ENCODE measurements around the gene LTK. TPM values are rescaled to one million over a fixed set of nuclear protein-coding genes. Genes with fewer than 3 reads are reported as not detected.
A peak's percentile ranks its signal among the peaks of the same experiment; 100 is the strongest.

The LTK gene
- total and polyA plus RNA-seq, 12 donors: 0.12 to 2.3 (median 0.66) TPM

- Histone ChIP-seq H3K27me3 (no peaks in the 10 kb centered on the region), H3K27ac (peak within 1 kb of the TSS; percentile 38 to 91 (median 84)), H3K4me3 (peak within 1 kb of the TSS in 2 of 4 donors; percentile 47 to 84), H3K36me3 (replicated peaks in 1 of 2) (no peaks in the 10 kb centered on the region), H3K4me1 (replicated peaks in 1 of 2) (peaks cover 18 to 31% of the 10 kb centered on the region in 2 donors), H3K9me3 (replicated peaks in 1 of 3) (no peaks in the 10 kb centered on the region)
- TF ChIP-seq CTCF (IDR thresholded peaks at IDR 0.05) (no peak), POLR2A (IDR thresholded peaks at IDR 0.05) (peak in 1 of 2 donors; percentile 56)
- WGBS, 4 donors: 0 to 1% (median 0%) methylated on average over 4 to 60 of the region's 60 CpGs
- intact Hi-C loops (cut with DNase I): no loop called here
- DNase-seq: peak; percentile 87 to 94 (median 92)
Measured at GRCh38 chr15:41493205-41493901, 20.3 kb downstream of the LTK start, which contains the start of gene ITPKA. Gene ITPKA, plus strand, starts transcription at chr15:41493874. Its CDS starts 54 bp downstream, at chr15:41493928.

- Histone ChIP-seq H3K4me1 (replicated peaks in 1 of 2) (peaks cover 18 to 31% of the 10 kb centered on the region in 2 donors), H3K36me3 (replicated peaks in 1 of 2) (no peaks in the 10 kb centered on the region), H3K27me3 (no peaks in the 10 kb centered on the region), H3K4me3 (peak overlapping the region in 2 of 4 donors; percentile 47 to 84), H3K27ac (peak overlapping the region in 3 of 5 donors; percentile 84 to 91 (median 84)), H3K9me3 (replicated peaks in 1 of 3) (no peaks in the 10 kb centered on the region)
- intact Hi-C loops (cut with DNase I): no loop called here
- DNase-seq: peak in 1 of 7 donors; percentile 23
- WGBS, 4 donors: 4 to 9% (median 6%) methylated on average over 14 to 15 of the region's 15 CpGs
- TF ChIP-seq CTCF (IDR thresholded peaks at IDR 0.05) (no peak), POLR2A (IDR thresholded peaks at IDR 0.05) (no peak)
Measured at GRCh38 chr15:41492597-41493204, 20.9 kb downstream of the LTK start.

- WGBS, 4 donors: 87 to 93% (median 89%) methylated on average over 4 of the region's 4 CpGs
- no peak for DNase-seq
- no peaks in the 10 kb centered on the region for H3K36me3 ChIP-seq (replicated peaks in 1 of 2)
- TF ChIP-seq POLR2A (IDR thresholded peaks at IDR 0.05): no peak
- TF ChIP-seq CTCF (IDR thresholded peaks at IDR 0.05): no peak
- peaks cover 18 to 31% of the 10 kb centered on the region in 2 donors for H3K4me1 ChIP-seq (replicated peaks in 1 of 2)
- no peak overlapping the region for H3K27ac ChIP-seq
- no peaks in the 10 kb centered on the region for H3K27me3 ChIP-seq
- intact Hi-C loops (cut with DNase I): no loop called here
- no peaks in the 10 kb centered on the region for H3K9me3 ChIP-seq (replicated peaks in 1 of 3)
- H3K4me3 ChIP-seq: no peak overlapping the region
Measured at GRCh38 chr15:41491889-41492288, 21.7 kb downstream of the LTK start.

GRCh38 chr15:41490355-41490754, 23.3 kb downstream of the LTK start:
- Histone ChIP-seq H3K27me3 (no peaks in the 10 kb centered on the region), H3K4me3 (no peak overlapping the region), H3K27ac (no peak overlapping the region), H3K9me3 (replicated peaks in 1 of 3) (no peaks in the 10 kb centered on the region), H3K4me1 (replicated peaks in 1 of 2) (peaks cover 18 to 26% of the 10 kb centered on the region in 2 donors), H3K36me3 (replicated peaks in 1 of 2) (no peaks in the 10 kb centered on the region)
- WGBS, 4 donors: 34 to 50% (median 46%) methylated on average over 4 of the region's 4 CpGs
- intact Hi-C loops (cut with DNase I): no loop called here
- no peak for TF ChIP-seq POLR2A (IDR thresholded peaks at IDR 0.05)
- TF ChIP-seq CTCF (IDR thresholded peaks at IDR 0.05): no peak
- peak in 1 of 7 donors; percentile 42 for DNase-seq

Measured in adrenal gland (tissue), 12 donors.